ENCODE results near the gene BATF2. TPM values are rescaled to one million over a fixed set of nuclear protein-coding genes. Genes with fewer than 3 reads are reported as not detected.

BATF2 gene
- total RNA-seq, 6 experiments from 2014 or later, result 1.9 to 2.5 (median 2.3) TPM

DNA sequence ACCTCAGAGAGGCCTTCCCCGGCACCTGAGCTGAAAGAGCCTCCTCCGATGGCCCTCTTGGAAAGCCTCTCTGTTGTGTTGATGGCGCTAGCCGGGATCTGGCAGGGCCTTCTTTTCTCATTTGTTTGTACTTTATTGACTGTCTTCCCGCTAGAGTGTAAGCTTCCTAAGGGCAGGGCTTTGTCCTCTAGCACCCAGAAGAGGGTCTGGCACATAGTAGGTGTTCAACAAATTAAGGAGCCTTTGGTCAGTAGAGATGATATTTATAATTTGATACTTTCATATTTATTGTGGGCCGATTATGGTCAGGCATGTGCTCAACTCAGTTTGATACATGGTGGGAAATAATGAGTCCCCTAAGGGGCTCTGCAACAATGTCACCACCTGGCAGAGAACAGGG lies 21.2 kb upstream of the BATF2 start:
- Histone ChIP-seq H3K4me3 (no peak overlapping the region), H3K36me3 (peaks cover 0 to 3% (median 0%) of the 10 kb centered on the region in 4 donors), H3K4me1 (peaks cover 0 to 5% (median 0%) of the 10 kb centered on the region in 4 donors), H3K27ac (no peak overlapping the region), H3K27me3 (no peaks in the 10 kb centered on the region), H3K9me3 (no peaks in the 10 kb centered on the region)
- DNase-seq, result no peak
- TF ChIP-seq, protein P1, sequence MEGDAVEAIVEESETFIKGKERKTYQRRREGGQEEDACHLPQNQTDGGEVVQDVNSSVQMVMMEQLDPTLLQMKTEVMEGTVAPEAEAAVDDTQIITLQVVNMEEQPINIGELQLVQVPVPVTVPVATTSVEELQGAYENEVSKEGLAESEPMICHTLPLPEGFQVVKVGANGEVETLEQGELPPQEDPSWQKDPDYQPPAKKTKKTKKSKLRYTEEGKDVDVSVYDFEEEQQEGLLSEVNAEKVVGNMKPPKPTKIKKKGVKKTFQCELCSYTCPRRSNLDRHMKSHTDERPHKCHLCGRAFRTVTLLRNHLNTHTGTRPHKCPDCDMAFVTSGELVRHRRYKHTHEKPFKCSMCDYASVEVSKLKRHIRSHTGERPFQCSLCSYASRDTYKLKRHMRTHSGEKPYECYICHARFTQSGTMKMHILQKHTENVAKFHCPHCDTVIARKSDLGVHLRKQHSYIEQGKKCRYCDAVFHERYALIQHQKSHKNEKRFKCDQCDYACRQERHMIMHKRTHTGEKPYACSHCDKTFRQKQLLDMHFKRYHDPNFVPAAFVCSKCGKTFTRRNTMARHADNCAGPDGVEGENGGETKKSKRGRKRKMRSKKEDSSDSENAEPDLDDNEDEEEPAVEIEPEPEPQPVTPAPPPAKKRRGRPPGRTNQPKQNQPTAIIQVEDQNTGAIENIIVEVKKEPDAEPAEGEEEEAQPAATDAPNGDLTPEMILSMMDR (IDR thresholded peaks at IDR 0.05), result no peak
- no peak for TF ChIP-seq POLR2A (IDR thresholded peaks at IDR 0.05)
- intact Hi-C loops (cut with DNase I), result no loop called here
- ATAC-seq, result no peak
- 91% methylated on average over 4 of the region's 6 CpGs for WGBS (ENCODE audit: insufficient coverage, low coverage, low lambda C conversion rate, missing lambda C conversion rate)

DNA sequence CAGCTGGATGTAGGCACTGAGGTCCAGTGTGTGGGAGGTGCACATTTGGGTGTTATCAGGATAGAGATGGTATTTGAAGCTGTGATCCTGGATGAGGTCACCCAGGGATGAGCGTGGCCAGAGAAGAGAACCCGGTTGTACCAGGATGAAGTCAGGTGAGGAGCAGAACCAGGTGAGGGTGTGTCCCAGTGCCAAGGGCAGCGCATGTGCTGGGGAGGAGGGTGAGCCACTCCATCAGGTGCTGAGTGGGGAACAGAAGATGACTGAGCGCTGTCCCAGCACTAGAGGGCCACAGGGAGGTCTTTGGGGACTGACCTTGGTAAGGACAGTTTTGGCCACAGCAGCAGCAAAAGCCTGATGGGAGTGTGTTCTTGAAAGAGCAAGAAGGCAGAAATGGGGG lies 19.9 kb upstream of the BATF2 start:
- Histone ChIP-seq H3K4me1 (peaks cover 0 to 6% (median 0%) of the 10 kb centered on the region in 4 donors), H3K36me3 (peaks cover 0 to 3% (median 0%) of the 10 kb centered on the region in 4 donors), H3K27ac (no peak overlapping the region), H3K4me3 (no peak overlapping the region), H3K9me3 (no peaks in the 10 kb centered on the region), H3K27me3 (no peaks in the 10 kb centered on the region)
- WGBS (ENCODE audit: insufficient coverage, low coverage, low lambda C conversion rate, missing lambda C conversion rate), result 80% methylated on average over 1 of the region's 4 CpGs
- no peak for TF ChIP-seq POLR2A (IDR thresholded peaks at IDR 0.05)
- TF ChIP-seq, protein P1 (IDR thresholded peaks at IDR 0.05), result no peak
- intact Hi-C loops (cut with DNase I), result no loop called here
- ATAC-seq (no peak), DNase-seq (no peak)

DNA sequence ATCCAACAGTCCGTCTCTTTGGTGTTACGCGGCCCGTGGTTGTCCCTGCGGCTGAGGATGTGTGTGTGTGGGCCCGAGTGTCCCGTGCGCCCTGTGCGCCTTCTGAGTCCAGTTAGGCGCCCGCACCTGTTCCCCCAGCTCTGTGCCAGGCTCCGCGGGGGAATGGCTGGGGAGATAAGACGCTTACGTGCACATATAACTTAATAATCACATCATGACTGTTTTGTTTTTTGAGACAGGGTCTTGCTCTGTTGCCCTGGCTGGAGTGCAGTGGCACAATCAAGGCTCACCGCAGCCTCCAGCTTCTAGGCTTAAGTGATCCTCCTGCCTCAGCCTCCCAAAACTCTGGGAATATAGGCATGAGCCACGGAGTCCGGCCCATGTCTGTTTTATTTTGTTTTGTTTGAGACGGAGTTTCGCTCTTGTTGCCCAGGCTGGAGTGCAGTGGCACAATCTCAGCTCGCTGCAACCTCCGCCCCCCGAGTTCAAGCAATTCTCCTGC lies 18.0 kb upstream of the BATF2 start:
- WGBS (ENCODE audit: insufficient coverage, low coverage, low lambda C conversion rate, missing lambda C conversion rate), result 0% methylated on average over 2 of the region's 23 CpGs
- peak overlapping the region; percentile 76 to 90 (median 81) for H3K4me3 ChIP-seq
- DNase-seq, result no peak
- no peaks in the 10 kb centered on the region for H3K9me3 ChIP-seq
- TF ChIP-seq, protein P1 (IDR thresholded peaks at IDR 0.05), result no peak
- TF ChIP-seq POLR2A (IDR thresholded peaks at IDR 0.05), result no peak
- peaks cover 0 to 3% (median 0%) of the 10 kb centered on the region in 4 donors for H3K36me3 ChIP-seq
- intact Hi-C loops (cut with DNase I), result no loop called here
- H3K4me1 ChIP-seq, result peaks cover 0 to 6% (median 0%) of the 10 kb centered on the region in 4 donors
- no peak for ATAC-seq
- peak overlapping the region; percentile 92 to 94 (median 94) for H3K27ac ChIP-seq
- no peaks in the 10 kb centered on the region for H3K27me3 ChIP-seq

DNA sequence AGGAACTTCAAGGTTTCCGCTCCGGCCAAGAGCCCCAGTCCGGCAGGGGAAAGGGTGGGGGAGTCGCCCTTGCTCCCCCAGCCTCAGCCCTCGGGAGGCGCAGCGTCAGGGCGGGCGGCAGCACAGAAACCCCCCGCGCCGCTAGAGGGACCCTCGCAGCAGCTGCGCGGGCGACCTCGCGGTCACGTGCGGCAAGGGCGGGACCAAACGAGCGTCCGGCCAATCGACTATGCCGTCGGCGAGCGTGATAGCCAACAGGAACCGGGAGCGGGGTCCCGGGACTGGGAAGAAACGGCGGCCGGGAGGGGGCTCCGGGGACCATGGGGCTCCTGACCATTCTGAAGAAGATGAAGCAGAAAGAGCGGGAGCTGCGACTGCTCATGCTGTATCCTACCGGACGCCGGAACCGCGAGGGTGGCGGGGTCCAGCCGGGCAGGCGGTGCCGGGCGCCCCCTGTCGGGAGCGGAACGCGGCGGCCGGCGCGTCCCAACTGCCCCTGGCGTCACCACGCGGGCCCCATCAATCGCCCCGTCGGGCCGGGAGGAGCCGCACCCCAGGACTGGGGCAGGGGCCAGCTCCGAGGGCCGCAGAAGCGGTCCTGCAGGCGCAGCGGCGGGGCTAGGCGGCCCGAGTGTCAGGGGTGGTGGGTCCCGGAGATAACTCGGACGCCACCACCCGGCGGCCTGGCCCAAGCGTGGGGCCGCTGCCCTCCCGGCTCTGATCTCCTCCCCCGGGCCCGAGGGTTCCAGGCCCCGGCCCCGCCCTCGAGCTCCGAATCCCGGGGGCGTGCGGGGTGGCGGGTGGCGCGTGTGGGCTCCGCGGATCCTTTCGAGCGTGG lies 17.3 kb upstream of the BATF2 start, which contains the start of gene ARL2:
Gene ARL2, plus strand, starts transcription at position 273 of the 838 bp plus-strand sequence. Its CDS starts 48 bp downstream, at position 321.
- ATAC-seq (peak; percentile 88 to 92 (median 92)), DNase-seq (peak; percentile 93 to 94 (median 94))
- intact Hi-C loops (cut with DNase I), result no loop called here
- peak within 1 kb of the TSS; percentile 92 to 94 (median 94) for H3K27ac ChIP-seq
- no peaks in the 10 kb centered on the region for H3K9me3 ChIP-seq
- no peaks in the 10 kb centered on the region for H3K27me3 ChIP-seq
- TF ChIP-seq, protein P1 (IDR thresholded peaks at IDR 0.05), result peak; percentile 82 to 89 (median 84)
- TF ChIP-seq POLR2A (IDR thresholded peaks at IDR 0.05), result peak; percentile 13
- peak within 1 kb of the TSS; percentile 76 to 90 (median 81) for H3K4me3 ChIP-seq
- H3K4me1 ChIP-seq, result peaks cover 0 to 6% (median 0%) of the 10 kb centered on the region in 4 donors
- H3K36me3 ChIP-seq, result peaks cover 0 to 3% (median 0%) of the 10 kb centered on the region in 4 donors
- WGBS (ENCODE audit: insufficient coverage, low coverage, low lambda C conversion rate, missing lambda C conversion rate), result 0% methylated on average over 15 of the region's 96 CpGs
